ENCODE results near the gene JAKMIP3. TPM values are rescaled to one million over a fixed set of nuclear protein-coding genes. Genes with fewer than 3 reads are reported as not detected.

The JAKMIP3 gene
- polyA plus RNA-seq, 3 donors = 0.20 TPM; not detected in 2

- 81% methylated on average over 5 of the region's 11 CpGs for WGBS (ENCODE audit: insufficient coverage)
- no peaks in the 10 kb centered on the region for H3K36me3 Mint-ChIP-seq
- no peak overlapping the region for H3K27ac Mint-ChIP-seq
These were observed 15.6 kb upstream of the JAKMIP3 start for GRCh38 chr10:132050191-132050590.

GRCh38 chr10:132052124-132052523 is 13.6 kb upstream of the JAKMIP3 start:
- intact Hi-C loops (cut with micrococcal nuclease) = no loop called here
- Histone ChIP-seq H3K79me2 (ENCODE audit: insufficient read depth, low read length) (no peaks in the 10 kb centered on the region), H3K9ac (ENCODE audit: insufficient read depth, low read length, poor library complexity, severe bottlenecking) (no peak overlapping the region), H4K20me1 (ENCODE audit: insufficient read depth, low read length) (no peaks in the 10 kb centered on the region), H3K4me2 (replicated peaks; ENCODE audit: extremely low read depth, low read length, poor library complexity, severe bottlenecking) (no peak overlapping the region), H3K4me3 (replicated peaks in 1 of 3; ENCODE audit: low read depth in 2 of 3, low read length in 3 of 3) (no peak overlapping the region), H3K27me3 (ENCODE audit: control insufficient read depth in 2 of 2, insufficient read depth in 2 of 2, low read length in 2 of 2) (no peaks in the 10 kb centered on the region), H3K4me1 (ENCODE audit: control insufficient read depth in 1 of 2, insufficient read depth in 2 of 2, low read length in 2 of 2) (no peaks in the 10 kb centered on the region), H3K36me3 (replicated peaks in 1 of 2; ENCODE audit: control insufficient read depth in 1 of 2, insufficient read depth in 2 of 2, low read length in 2 of 2) (no peaks in the 10 kb centered on the region), H3K9me3 (replicated peaks in 1 of 2; ENCODE audit: control insufficient read depth in 1 of 2, insufficient read depth in 1 of 2, low read length in 2 of 2) (peaks cover 27 to 45% of the 10 kb centered on the region in 2 donors), H2AFZ (ENCODE audit: insufficient read depth, low read depth, low read length, poor library complexity, severe bottlenecking) (no peak overlapping the region), H3K27ac (ENCODE audit: low read depth in 1 of 2, low read length in 2 of 2) (no peak overlapping the region)
- H3K36me3 Mint-ChIP-seq = no peaks in the 10 kb centered on the region
- no peak overlapping the region for H3K4me3 Mint-ChIP-seq
- WGBS (ENCODE audit: insufficient coverage) = no CpG with 5 or more reads among the region's 1 CpG
- peaks cover 17 to 49% (median 45%) of the 10 kb centered on the region in 7 donors for H3K9me3 Mint-ChIP-seq
- H3K27me3 Mint-ChIP-seq (ENCODE audit: low read depth in 3 of 3) = peaks cover 2 to 10% (median 4%) of the 10 kb centered on the region in 3 donors
- no peak for DNase-seq
- no peak for TF ChIP-seq CTCF (IDR thresholded peaks at IDR 0.05)
- H3K4me1 Mint-ChIP-seq = no peaks in the 10 kb centered on the region
- no peak overlapping the region for H3K27ac Mint-ChIP-seq

More at GRCh38 chr10:132050191-132050590, 15.6 kb upstream of the JAKMIP3 start:
- Histone ChIP-seq H3K4me1 (ENCODE audit: control insufficient read depth in 1 of 2, insufficient read depth in 2 of 2, low read length in 2 of 2) (no peaks in the 10 kb centered on the region), H3K4me2 (replicated peaks; ENCODE audit: extremely low read depth, low read length, poor library complexity, severe bottlenecking) (no peak overlapping the region), H3K36me3 (replicated peaks in 1 of 2; ENCODE audit: control insufficient read depth in 1 of 2, insufficient read depth in 2 of 2, low read length in 2 of 2) (no peaks in the 10 kb centered on the region), H3K27ac (ENCODE audit: low read depth in 1 of 2, low read length in 2 of 2) (no peak overlapping the region), H3K9me3 (replicated peaks in 1 of 2; ENCODE audit: control insufficient read depth in 1 of 2, insufficient read depth in 1 of 2, low read length in 2 of 2) (peaks cover 27 to 45% of the 10 kb centered on the region in 2 donors), H4K20me1 (ENCODE audit: insufficient read depth, low read length) (no peaks in the 10 kb centered on the region), H3K9ac (ENCODE audit: insufficient read depth, low read length, poor library complexity, severe bottlenecking) (no peak overlapping the region), H3K4me3 (replicated peaks in 1 of 3; ENCODE audit: low read depth in 2 of 3, low read length in 3 of 3) (no peak overlapping the region), H2AFZ (ENCODE audit: insufficient read depth, low read depth, low read length, poor library complexity, severe bottlenecking) (no peak overlapping the region), H3K79me2 (ENCODE audit: insufficient read depth, low read length) (no peaks in the 10 kb centered on the region), H3K27me3 (ENCODE audit: control insufficient read depth in 2 of 2, insufficient read depth in 2 of 2, low read length in 2 of 2) (no peaks in the 10 kb centered on the region)
- TF ChIP-seq CTCF (IDR thresholded peaks at IDR 0.05) = no peak
- no peak for DNase-seq
- H3K4me3 Mint-ChIP-seq = no peak overlapping the region
- intact Hi-C loops (cut with micrococcal nuclease) = no loop called here
- no peaks in the 10 kb centered on the region for H3K4me1 Mint-ChIP-seq
- H3K27me3 Mint-ChIP-seq (ENCODE audit: low read depth in 3 of 3) = peaks cover 2 to 8% (median 7%) of the 10 kb centered on the region in 3 donors
- H3K9me3 Mint-ChIP-seq = peaks cover 17 to 49% (median 42%) of the 10 kb centered on the region in 7 donors
